ENCODE results near the gene KLK4.
"Not testable (repeated sequence)": the region's sequence is repeated elsewhere in the genome, so short reads cannot be mapped to it uniquely, and the experiment has no call there.

Gene KLK4

GRCh38 chr19:50896591-50897190, 14.5 kb downstream of the KLK4 start:
- peak; percentile 36 for DNase-seq (ENCODE audit: low read depth)
- TF ChIP-seq MYC (IDR thresholded peaks at IDR 0.05; ENCODE audit: low read depth, low read length) (no peak), CTCF (IDR thresholded peaks at IDR 0.05; ENCODE audit: low read depth, low read length) (no peak)
- TF ChIP-seq, protein P1, sequence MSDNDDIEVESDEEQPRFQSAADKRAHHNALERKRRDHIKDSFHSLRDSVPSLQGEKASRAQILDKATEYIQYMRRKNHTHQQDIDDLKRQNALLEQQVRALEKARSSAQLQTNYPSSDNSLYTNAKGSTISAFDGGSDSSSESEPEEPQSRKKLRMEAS (IDR thresholded peaks at IDR 0.05; ENCODE audit: low read depth, low read length), result peak; percentile 58
- no peak overlapping the region for H3K4me3 ChIP-seq (ENCODE audit: low read depth, low read length)

DNA sequence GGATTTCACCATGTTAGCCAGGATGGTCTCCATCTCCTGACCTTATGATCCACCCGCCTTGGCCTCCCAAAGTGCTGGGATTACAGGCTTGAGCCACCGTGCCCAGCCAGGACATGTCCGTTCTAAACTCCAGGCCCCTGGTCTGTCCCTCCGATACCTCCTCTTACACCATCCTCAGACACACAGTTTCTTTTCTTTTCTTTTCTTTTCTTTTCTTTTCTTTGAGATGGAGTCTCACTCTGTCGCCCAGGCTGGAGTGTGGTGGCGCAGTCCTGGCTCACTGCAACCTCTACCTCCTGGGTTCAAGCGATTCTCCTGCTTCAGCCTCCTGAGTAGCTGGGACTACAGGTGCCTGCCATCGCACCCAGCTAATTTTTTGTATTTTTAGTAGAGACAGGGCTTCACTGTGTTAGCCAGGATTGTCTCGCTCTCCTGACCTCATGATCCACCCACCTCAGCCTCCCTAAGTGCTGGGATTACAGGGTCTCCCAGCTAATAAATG, 15.1 kb downstream of the KLK4 start:
- H3K4me3 ChIP-seq (ENCODE audit: low read depth, low read length); DNase-seq (ENCODE audit: low read depth): not testable (repeated sequence)

DNA sequence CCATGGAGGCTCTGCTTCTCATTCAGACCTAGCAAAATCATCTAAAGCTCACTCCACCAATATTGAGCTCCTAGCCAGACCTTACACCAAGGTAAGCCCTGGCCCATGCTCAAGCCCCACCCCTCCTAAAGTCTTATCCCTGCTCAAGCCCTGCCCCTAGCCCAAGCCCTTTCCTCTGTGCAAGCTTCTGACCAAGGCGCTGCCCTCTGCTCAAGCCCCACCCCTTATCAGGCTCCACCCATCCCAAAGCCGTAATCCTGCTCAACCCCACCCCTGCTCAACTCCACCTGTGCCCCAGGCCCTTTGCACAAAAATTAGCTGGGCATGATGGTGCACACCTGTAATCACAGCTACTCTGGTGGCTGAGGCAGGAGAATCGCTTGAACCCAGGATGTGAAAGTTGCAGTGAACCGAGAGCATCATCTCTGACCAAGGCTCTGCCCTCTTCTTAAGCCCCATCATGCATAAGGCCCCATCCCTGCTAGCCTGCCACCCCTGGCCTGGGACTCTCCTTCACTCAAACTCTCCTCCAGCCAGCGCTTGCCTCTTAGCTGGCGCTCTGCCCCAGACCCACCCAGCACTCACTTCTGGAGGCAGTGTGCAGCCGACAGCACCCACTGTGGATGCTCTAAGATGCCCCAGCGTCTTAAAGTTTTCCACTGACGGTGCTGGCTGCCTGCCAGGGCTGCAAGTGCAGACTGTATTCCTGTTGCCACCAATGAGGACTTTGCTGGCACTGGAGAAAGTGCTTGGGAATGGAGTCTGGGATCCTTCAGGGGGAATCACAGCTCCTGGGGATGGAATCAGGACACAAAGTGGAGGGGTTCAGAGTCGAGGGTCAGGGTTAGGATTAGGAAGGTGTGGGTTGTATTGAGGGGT, 16.5 kb downstream of the KLK4 start:
- TF ChIP-seq POLR2A (IDR thresholded peaks at IDR 0.05; ENCODE audit: extremely low read depth, insufficient read length), result no peak
- no peak for TF ChIP-seq CTCF (IDR thresholded peaks at IDR 0.05; ENCODE audit: low read depth, low read length)
- TF ChIP-seq MYC (IDR thresholded peaks at IDR 0.05; ENCODE audit: low read depth, low read length), result no peak
- TF ChIP-seq, protein P1 (IDR thresholded peaks at IDR 0.05; ENCODE audit: low read depth, low read length), result no peak
- DNase-seq (ENCODE audit: low read depth), result no peak
- H3K4me3 ChIP-seq (ENCODE audit: low read depth, low read length), result no peak overlapping the region

- DNase-seq (ENCODE audit: low read depth), result peak; percentile 37
- no peak overlapping the region for H3K4me3 ChIP-seq (ENCODE audit: low read depth, low read length)
- TF ChIP-seq, protein P1 (IDR thresholded peaks at IDR 0.05; ENCODE audit: low read depth, low read length), result peak; percentile 13; the same call in 1 of the 2 replicates
- TF ChIP-seq CTCF (IDR thresholded peaks at IDR 0.05; ENCODE audit: low read depth, low read length) (peak; percentile 7), MYC (IDR thresholded peaks at IDR 0.05; ENCODE audit: low read depth, low read length) (no peak)
These were observed 18.0 kb downstream of the KLK4 start for GRCh38 chr19:50893047-50893736.

- TF ChIP-seq, protein P1 (IDR thresholded peaks at IDR 0.05; ENCODE audit: low read depth, low read length), result no peak
- no peak for TF ChIP-seq CTCF (IDR thresholded peaks at IDR 0.05; ENCODE audit: low read depth, low read length)
- TF ChIP-seq POLR2A (IDR thresholded peaks at IDR 0.05; ENCODE audit: extremely low read depth, insufficient read length), result no peak
- no peak for TF ChIP-seq MYC (IDR thresholded peaks at IDR 0.05; ENCODE audit: low read depth, low read length)
- H3K4me3 ChIP-seq (ENCODE audit: low read depth, low read length), result no peak overlapping the region
- no peak for DNase-seq (ENCODE audit: low read depth)
These were observed 20.0 kb downstream of the KLK4 start for GRCh38 chr19:50891253-50891625.
